Ishikawa (cell line): ENCODE results near the gene CLCN4.

Source experiments
- EGR1 ChIP-seq: IDR thresholded peaks from 2 replicates; pipeline ENCODE4 v1.6.1; 2012
- TAF1 ChIP-seq: IDR thresholded peaks from 2 replicates; pipeline ENCODE4 v1.6.1; 2012; ENCODE audit warnings: low read depth, mild to moderate bottlenecking

DNA sequence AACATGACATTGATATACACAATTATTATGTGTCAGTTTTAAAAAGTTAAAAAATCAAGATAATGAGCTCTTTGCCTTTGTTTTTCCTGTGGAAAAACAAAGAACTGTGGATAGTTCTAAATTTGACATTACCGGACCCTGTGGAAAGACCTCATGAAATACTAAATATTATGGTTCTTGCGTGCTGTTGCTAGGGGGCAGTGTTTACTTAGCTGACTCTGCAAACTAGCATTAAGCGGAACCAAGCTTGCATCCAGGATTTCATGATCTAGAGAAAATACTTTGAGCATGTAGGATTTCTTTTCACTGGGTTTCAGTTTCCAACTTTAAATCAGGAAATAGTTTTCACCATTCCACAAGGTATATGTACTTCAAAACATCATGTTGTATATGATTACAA, 33.6 kb downstream of the CLCN4 start:
- TF ChIP-seq TAF1, result no peak
- TF ChIP-seq EGR1, result no peak
